Liver (tissue), 9 donors: Measurements from ENCODE around the gene VCAM1. TPM values are rescaled to one million over a fixed set of nuclear protein-coding genes. Genes with fewer than 3 reads are reported as not detected.

Experiments
- DNase-seq: peaks from one replicate; pipeline ENCODE4 v3.0.0-alpha.2; 2017; ENCODE audit warnings: low spot score
- H3K27ac ChIP-seq, 2 donors: one replicate each; pipeline ENCODE4 v1.7.0; 2013; ENCODE audit warnings: inconsistent platforms in 2 of 2, low read length in 2 of 2, control low read depth in 1 of 2, low read depth in 1 of 2, mild to moderate bottlenecking in 1 of 2
- H3K27me3 ChIP-seq, 4 donors: one replicate each; pipeline versions ENCODE4 v1.6.1 to v1.7.0; 2013; ENCODE audit warnings: low read length in 3 of 4, inconsistent platforms in 1 of 4, mild to moderate bottlenecking in 1 of 4, moderate library complexity in 1 of 4; ENCODE audit not compliant: control insufficient read depth in 4 of 4, insufficient read depth in 4 of 4
- H3K36me3 ChIP-seq, 4 donors: one replicate each; pipeline versions ENCODE4 v1.6.1 to v1.7.0; 2013; ENCODE audit warnings: low read length in 3 of 4, mild to moderate bottlenecking in 3 of 4, low read depth in 1 of 4, moderate library complexity in 1 of 4; ENCODE audit not compliant: control insufficient read depth in 4 of 4, insufficient read depth in 3 of 4
- H3K4me1 ChIP-seq, 4 donors: one replicate each; pipeline versions ENCODE4 v1.6.1 to v1.7.0; 2013; ENCODE audit warnings: low read length in 3 of 4, mild to moderate bottlenecking in 3 of 4, moderate library complexity in 1 of 4; ENCODE audit not compliant: control insufficient read depth in 4 of 4, insufficient read depth in 4 of 4
- H3K4me3 ChIP-seq, 3 donors: one replicate each; pipeline versions ENCODE4 v1.6.1 to v1.7.0; 2013; ENCODE audit warnings: low read length in 3 of 3, control low read depth in 1 of 3, low read depth in 1 of 3, mild to moderate bottlenecking in 1 of 3
- H3K9ac ChIP-seq, 2 donors: one replicate each; pipeline ENCODE4 v1.7.0; 2013; ENCODE audit warnings: low read length in 2 of 2, mild to moderate bottlenecking in 2 of 2, moderate library complexity in 2 of 2, control low read depth in 1 of 2, low read depth in 1 of 2
- H3K9me3 ChIP-seq, 4 donors: one replicate each; pipeline versions ENCODE4 v1.6.1 to v1.7.0; 2013; ENCODE audit warnings: low read length in 3 of 4; ENCODE audit not compliant: control insufficient read depth in 4 of 4
- EGR1 ChIP-seq, 2 donors: IDR thresholded peaks; 2 replicates each; pipeline ENCODE4 v1.6.1; 2016 to 2018; ENCODE audit warnings: antibody characterized with exemption in 2 of 2, low read depth in 2 of 2
- FOXA1 ChIP-seq: IDR thresholded peaks from 2 replicates; pipeline ENCODE4 v1.6.1; 2016; ENCODE audit warnings: antibody characterized with exemption
- FOXA2 ChIP-seq: IDR thresholded peaks from 2 replicates; pipeline ENCODE4 v1.6.1; 2016; ENCODE audit warnings: antibody characterized with exemption
- GABPA ChIP-seq, 2 donors: IDR thresholded peaks in 1 of 2; conservative IDR thresholded peaks in 1 of 2; 2 replicates each; pipeline ENCODE4 v1.6.1; 2016; ENCODE audit warnings: antibody characterized with exemption in 2 of 2, mild to moderate bottlenecking in 1 of 2, moderate library complexity in 1 of 2
- HNF4A ChIP-seq, 2 donors: conservative IDR thresholded peaks; 2 replicates each; pipeline ENCODE4 v1.6.1; 2016; ENCODE audit warnings: antibody characterized with exemption in 2 of 2, mild to moderate bottlenecking in 2 of 2
- HNF4G ChIP-seq: IDR thresholded peaks from 2 replicates; pipeline ENCODE4 v1.6.1; 2016; ENCODE audit warnings: antibody characterized with exemption
- NR2F2 ChIP-seq: IDR thresholded peaks from 2 replicates; pipeline ENCODE4 v1.6.1; 2016; ENCODE audit warnings: antibody characterized with exemption
- RAD21 ChIP-seq, 2 donors: IDR thresholded peaks; 2 replicates each; pipeline ENCODE4 v1.6.1; 2016; ENCODE audit warnings: antibody characterized with exemption in 2 of 2, mild to moderate bottlenecking in 2 of 2
- RXRA ChIP-seq, 2 donors: IDR thresholded peaks; 2 replicates each; pipeline ENCODE4 v1.6.1; 2017 to 2018; ENCODE audit warnings: antibody characterized with exemption in 2 of 2, mild to moderate bottlenecking in 1 of 2
- TAF1 ChIP-seq: conservative IDR thresholded peaks from 2 replicates; pipeline ENCODE4 v1.6.1; 2016; ENCODE audit warnings: antibody characterized with exemption, mild to moderate bottlenecking
- YY1 ChIP-seq: IDR thresholded peaks from 2 replicates; pipeline ENCODE4 v1.6.1; 2016; ENCODE audit warnings: antibody characterized with exemption, mild to moderate bottlenecking
- polyA plus RNA-seq, 2 donors: library from polyadenylated mRNA; stranded (reverse) in 1 of 2; unstranded in 1 of 2; fragments of 200-250 nt in 1 of 2; fragments of >200 nt in 1 of 2; fragmentation: Nextera tagmentation in 1 of 2; extraction: Ambion mirVana in 1 of 2; gene quantifications; one replicate each; pipeline versions ENCODE4 v1.2.1 to v1.2.3, GENCODE V29; 2013 to 2015
- total RNA-seq, 2 donors: library from RNA; depleted of rRNA; stranded (reverse); fragments of >200 nt; gene quantifications; one replicate each; pipeline ENCODE4 v1.2.3, GENCODE V29; 2014
- TF ChIP-seq, protein P1 (sequence below): fragments of 150-350 bp; IDR thresholded peaks from 2 replicates; pipeline ENCODE4 v1.5.1; 2017; ENCODE audit warnings: improper control_type of control experiment, low read depth, low read length; ENCODE audit not compliant: missing input control
- TF ChIP-seq, protein P2 (sequence below): IDR thresholded peaks from 2 replicates; pipeline ENCODE4 v1.6.1; 2016; ENCODE audit warnings: antibody characterized with exemption
- TF ChIP-seq, protein P3 (sequence below): IDR thresholded peaks from 2 replicates; pipeline ENCODE4 v1.6.1; 2016; ENCODE audit warnings: antibody characterized with exemption, mild to moderate bottlenecking
- TF ChIP-seq, protein P4 (sequence below): IDR thresholded peaks from 2 replicates; pipeline ENCODE4 v1.6.1; 2016; ENCODE audit warnings: antibody characterized with exemption
- donor health status: healthy.
- donor health status: healthy.
- donor health status: healthy.
- donor health status: healthy.
- donor health status: healthy.

Gene VCAM1
- total and polyA plus RNA-seq, 4 donors = 3.3 to 159 (median 23.7) TPM

DNA sequence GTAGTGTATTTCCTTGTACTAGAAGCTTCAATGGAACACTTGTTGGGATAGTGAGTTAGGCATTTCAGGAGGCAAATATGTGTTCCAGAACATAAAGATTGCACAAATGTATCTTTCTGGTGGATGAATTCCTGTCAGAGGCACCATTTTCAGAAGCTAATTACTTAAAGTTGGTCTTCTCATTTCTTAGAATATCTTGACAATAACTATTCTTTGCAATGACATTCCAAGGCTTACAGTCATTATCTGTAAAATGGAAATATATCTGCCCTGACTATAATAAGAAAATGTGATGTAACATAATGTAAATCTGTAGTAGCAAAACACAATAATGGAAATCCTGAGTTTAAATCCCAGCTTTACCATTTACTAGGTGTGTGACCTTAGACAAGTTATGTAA, 2.7 kb downstream of the VCAM1 start:
- no peak for DNase-seq
- Histone ChIP-seq H3K36me3 (no peaks in the 10 kb centered on the region), H3K9ac (no peak overlapping the region), H3K4me3 (peak overlapping the region in 1 of 3 donors; percentile 43), H3K27ac (no peak overlapping the region), H3K9me3 (no peaks in the 10 kb centered on the region), H3K27me3 (no peaks in the 10 kb centered on the region), H3K4me1 (peaks cover 0 to 9% (median 0%) of the 10 kb centered on the region in 4 donors)
- TF ChIP-seq RAD21 (IDR thresholded peaks at IDR 0.05) = no peak
- TF ChIP-seq, protein P1, sequence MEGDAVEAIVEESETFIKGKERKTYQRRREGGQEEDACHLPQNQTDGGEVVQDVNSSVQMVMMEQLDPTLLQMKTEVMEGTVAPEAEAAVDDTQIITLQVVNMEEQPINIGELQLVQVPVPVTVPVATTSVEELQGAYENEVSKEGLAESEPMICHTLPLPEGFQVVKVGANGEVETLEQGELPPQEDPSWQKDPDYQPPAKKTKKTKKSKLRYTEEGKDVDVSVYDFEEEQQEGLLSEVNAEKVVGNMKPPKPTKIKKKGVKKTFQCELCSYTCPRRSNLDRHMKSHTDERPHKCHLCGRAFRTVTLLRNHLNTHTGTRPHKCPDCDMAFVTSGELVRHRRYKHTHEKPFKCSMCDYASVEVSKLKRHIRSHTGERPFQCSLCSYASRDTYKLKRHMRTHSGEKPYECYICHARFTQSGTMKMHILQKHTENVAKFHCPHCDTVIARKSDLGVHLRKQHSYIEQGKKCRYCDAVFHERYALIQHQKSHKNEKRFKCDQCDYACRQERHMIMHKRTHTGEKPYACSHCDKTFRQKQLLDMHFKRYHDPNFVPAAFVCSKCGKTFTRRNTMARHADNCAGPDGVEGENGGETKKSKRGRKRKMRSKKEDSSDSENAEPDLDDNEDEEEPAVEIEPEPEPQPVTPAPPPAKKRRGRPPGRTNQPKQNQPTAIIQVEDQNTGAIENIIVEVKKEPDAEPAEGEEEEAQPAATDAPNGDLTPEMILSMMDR = no peak
- no peak for TF ChIP-seq HNF4G
- no peak for TF ChIP-seq EGR1 (IDR thresholded peaks at IDR 0.05; ENCODE audit: low read depth in 2 of 2)
- no peak for TF ChIP-seq YY1
- TF ChIP-seq, protein P2, sequence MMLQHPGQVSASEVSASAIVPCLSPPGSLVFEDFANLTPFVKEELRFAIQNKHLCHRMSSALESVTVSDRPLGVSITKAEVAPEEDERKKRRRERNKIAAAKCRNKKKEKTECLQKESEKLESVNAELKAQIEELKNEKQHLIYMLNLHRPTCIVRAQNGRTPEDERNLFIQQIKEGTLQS = no peak
- TF ChIP-seq, protein P3, sequence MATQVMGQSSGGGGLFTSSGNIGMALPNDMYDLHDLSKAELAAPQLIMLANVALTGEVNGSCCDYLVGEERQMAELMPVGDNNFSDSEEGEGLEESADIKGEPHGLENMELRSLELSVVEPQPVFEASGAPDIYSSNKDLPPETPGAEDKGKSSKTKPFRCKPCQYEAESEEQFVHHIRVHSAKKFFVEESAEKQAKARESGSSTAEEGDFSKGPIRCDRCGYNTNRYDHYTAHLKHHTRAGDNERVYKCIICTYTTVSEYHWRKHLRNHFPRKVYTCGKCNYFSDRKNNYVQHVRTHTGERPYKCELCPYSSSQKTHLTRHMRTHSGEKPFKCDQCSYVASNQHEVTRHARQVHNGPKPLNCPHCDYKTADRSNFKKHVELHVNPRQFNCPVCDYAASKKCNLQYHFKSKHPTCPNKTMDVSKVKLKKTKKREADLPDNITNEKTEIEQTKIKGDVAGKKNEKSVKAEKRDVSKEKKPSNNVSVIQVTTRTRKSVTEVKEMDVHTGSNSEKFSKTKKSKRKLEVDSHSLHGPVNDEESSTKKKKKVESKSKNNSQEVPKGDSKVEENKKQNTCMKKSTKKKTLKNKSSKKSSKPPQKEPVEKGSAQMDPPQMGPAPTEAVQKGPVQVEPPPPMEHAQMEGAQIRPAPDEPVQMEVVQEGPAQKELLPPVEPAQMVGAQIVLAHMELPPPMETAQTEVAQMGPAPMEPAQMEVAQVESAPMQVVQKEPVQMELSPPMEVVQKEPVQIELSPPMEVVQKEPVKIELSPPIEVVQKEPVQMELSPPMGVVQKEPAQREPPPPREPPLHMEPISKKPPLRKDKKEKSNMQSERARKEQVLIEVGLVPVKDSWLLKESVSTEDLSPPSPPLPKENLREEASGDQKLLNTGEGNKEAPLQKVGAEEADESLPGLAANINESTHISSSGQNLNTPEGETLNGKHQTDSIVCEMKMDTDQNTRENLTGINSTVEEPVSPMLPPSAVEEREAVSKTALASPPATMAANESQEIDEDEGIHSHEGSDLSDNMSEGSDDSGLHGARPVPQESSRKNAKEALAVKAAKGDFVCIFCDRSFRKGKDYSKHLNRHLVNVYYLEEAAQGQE = no peak
- TF ChIP-seq HNF4A (conservative IDR thresholded peaks at IDR 0.05) = no peak
- no peak for TF ChIP-seq FOXA2
- TF ChIP-seq TAF1 = no peak

DNA sequence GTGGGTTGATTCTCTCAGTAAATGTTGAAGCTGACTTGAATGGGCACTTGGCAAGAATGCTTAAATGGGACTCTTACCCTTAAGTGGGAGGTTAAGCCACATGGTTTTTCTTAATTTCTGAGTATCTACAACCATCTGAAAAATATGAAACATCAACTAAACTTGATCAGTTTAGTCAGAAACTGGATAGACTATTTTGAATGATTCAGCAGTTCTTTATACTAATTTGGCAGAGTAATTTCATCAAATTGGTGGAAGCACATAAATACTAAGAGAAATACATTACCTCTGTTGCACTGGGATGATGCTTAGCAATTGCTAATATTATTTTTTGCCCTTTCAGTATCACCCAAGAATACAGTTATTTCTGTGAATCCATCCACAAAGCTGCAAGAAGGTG, 4.7 kb downstream of the VCAM1 start:
- Histone ChIP-seq H3K4me1 (peaks cover 0 to 9% (median 0%) of the 10 kb centered on the region in 4 donors), H3K27me3 (no peaks in the 10 kb centered on the region), H3K9ac (no peak overlapping the region), H3K27ac (no peak overlapping the region), H3K4me3 (no peak overlapping the region), H3K36me3 (no peaks in the 10 kb centered on the region), H3K9me3 (no peaks in the 10 kb centered on the region)
- DNase-seq = no peak
- TF ChIP-seq NR2F2 (no peak), RXRA (IDR thresholded peaks at IDR 0.05) (no peak), GABPA (IDR thresholded peaks at IDR 0.05 in 1 of 2, conservative IDR thresholded peaks at IDR 0.05 in 1 of 2) (no peak), TAF1 (no peak), RAD21 (IDR thresholded peaks at IDR 0.05) (no peak), FOXA1 (no peak)
- TF ChIP-seq, protein P2 = no peak
- TF ChIP-seq, protein P4, sequence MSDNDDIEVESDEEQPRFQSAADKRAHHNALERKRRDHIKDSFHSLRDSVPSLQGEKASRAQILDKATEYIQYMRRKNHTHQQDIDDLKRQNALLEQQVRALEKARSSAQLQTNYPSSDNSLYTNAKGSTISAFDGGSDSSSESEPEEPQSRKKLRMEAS = no peak
